GM18507 (cell line): ENCODE results near the gene PTPRF.
A peak's percentile ranks its signal among the peaks of the same experiment; 100 is the strongest.
"Not testable (repeated sequence)": the region's sequence is repeated elsewhere in the genome, so short reads cannot be mapped to it uniquely, and the experiment has no call there.

Experiments
- DNase-seq: peaks from one replicate; pipeline ENCODE4 v3.0.0; 2011; ENCODE audit warnings: low read depth; ENCODE audit not compliant: insufficient read length; ENCODE audit errors: extremely low spot score
- FAIRE-seq: peaks from 2 replicates; lab custom pipeline; 2011; peaks lifted over from hg19 to GRCh38; lab: Jason Lieb, UNC

The PTPRF gene

DNA sequence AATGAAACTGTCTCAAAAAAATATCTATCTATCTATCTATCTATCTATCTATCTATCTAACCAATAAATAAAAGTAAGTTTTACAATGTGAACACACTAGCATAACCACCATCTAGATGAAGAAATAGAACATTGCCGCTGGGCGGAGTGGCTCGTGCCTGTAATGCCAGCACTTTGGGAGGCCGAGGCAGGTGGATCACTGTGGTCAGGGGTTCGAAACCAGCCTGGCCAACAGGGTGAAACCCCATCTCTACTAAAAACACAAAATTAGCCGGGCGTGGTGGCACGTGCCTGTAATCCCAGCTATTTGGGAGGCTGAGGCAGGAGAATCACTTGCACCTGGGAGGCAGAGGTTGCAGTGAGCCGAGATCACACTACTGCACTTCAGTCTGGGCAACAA lies 116.6 kb downstream of the PTPRF start:
- FAIRE-seq, DNase-seq: not testable (repeated sequence)

DNA sequence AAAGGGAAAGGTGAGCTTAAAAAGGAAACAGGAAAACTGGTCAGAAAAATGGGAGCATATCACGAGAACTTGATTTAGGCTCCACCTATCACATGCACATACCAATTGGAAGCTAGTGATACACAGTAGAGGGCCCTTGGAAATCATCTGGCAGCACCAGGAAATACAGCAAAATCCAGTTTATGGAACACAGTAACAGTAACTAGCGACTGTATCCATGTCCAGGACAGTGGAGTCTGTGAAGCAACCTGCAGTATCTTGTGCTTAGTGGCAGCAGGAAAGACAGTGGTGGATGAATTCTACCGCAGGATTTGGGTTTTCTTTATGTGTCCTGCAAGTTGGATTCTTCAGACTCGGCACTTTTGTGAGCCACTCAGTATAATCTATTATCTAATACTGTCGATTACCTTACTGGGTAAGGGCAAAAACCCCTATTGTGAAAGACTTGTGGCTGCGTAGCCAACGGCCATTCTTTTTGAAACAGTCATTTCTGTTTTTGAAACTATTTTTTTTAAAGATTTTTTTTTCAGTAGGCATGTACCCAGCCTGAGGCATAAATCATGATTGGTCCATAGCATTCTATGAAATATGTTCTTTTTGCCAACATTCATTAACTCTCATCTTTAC lies 117.7 kb downstream of the PTPRF start:
- FAIRE-seq (no peak), DNase-seq (no peak)

DNA sequence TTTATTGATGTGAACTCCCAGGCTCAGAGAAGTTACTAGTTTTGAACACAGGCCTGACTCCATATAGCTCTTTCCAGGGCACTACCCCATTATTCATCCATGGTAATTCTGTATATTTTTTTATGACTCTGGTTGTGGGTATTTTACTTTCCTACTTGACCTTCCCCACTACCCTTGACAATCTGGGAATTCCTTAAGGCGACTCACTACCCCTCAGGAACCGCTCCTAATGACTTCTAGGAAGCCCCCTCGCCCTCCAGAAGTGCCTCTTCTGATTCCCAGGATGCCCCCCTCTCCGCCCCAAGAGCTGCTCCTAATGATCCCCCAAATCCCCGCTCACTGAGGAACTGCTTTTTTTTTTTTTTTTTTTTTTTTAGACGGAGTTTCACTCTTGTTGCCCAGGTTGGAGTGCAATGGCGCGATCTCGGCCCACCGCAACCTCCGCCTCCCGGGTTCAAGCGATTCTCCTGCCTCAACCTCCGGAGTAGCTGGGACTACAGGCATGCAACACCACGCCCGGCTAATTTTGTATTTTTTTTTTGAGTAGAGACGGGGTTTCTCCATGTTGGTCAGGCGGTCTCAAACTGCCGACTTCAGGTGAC lies 118.3 kb downstream of the PTPRF start:
- no peak for DNase-seq
- FAIRE-seq, result no peak

DNA sequence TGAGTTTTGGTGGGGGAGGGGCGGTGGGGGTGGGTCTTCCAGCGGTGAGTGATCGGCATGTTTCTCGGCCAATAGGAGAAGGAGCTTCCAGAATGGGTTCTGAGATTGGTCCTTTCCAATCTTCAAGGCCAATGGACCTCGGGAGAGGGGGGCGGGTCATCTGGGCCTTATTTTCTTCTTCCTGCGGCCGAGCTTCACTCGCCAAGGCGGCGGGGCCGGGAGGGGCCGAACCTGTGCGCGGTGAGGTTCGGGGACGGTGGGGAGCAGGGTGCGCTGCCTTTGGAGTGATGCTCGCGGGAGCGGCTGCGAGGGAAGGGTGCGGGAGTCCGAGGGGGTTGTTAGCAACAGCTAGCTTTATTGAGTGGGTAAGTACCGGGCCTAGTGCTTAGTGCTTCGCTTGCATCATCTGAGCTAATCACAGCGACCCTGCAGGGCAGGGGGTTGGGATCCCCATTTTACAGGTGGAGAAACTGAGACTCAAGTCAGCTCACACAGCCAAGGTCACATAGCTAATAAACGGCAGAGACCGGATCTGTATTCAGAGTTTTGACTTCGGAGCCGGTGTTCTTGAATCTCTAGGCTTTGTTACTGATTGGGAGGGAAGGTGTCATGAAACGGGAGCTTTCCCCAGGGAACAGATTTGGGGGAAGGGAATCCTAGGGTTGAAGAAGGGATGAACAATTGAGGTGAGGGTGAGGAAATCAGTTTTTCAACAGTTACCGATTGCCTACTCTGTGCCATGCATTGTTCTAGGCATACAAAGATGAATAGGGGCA lies 119.8 kb downstream of the PTPRF start:
- DNase-seq (peak; percentile 97), FAIRE-seq (no peak)

DNA sequence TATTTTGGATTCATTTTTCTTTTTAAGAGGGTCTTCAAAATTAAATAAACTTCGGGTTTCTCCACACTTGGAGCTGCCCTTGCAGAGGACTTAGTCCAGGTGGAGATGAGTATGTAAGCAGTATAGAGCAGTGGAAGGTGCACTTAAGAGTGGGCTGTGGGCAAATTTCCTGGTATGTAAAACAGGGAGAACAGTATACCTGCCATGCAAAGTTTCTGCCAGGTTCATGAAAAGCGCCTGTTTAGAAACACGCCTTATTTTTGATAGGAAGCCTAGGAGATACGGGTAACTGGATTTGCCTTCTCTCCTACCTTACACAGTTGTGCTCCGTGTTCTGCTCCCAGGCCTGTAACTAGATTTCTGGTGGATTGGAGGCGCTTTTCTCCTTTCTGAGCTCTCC lies 120.5 kb downstream of the PTPRF start:
- FAIRE-seq (no peak), DNase-seq (no peak)

DNA sequence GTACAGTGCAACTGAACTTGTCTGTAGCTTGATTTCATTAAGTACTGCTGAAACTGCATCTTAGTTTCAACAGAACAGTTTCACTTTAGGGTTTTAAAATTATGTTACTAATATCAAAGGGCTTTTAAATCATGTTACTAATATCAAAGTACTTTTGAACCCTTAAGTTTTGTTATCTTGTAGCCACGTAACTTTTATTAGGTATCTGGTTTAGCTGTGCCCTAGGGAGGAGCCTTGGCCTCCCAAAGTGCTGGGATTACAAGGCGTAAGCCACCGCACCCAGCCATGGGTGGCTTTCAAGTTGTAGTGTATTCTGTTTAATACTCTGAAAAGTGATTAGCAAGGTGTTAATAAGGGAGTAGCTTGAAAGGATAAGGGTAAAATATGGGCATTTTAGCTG lies 121.2 kb downstream of the PTPRF start:
- DNase-seq (no peak), FAIRE-seq (no peak)

DNA sequence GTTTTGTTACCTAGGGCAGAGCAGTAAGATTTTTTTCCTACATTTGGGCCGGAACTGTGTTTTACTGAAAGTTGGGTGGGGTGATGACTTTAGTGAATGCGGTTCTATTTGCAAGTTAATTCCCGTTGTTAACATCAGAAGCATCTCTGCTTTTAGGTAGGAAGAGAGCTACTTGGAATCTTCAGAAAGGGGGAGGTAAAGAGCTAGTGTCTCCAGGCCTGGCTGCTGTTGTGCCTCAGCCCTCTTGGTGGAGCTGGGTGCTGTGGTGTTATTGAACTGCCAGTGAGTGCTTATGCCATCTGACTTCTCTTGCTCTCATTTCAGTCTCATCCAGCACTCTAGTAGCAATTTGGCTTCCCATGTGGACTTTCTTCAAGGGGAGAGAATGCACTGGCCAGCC lies 122.7 kb downstream of the PTPRF start:
- no peak for DNase-seq

DNA sequence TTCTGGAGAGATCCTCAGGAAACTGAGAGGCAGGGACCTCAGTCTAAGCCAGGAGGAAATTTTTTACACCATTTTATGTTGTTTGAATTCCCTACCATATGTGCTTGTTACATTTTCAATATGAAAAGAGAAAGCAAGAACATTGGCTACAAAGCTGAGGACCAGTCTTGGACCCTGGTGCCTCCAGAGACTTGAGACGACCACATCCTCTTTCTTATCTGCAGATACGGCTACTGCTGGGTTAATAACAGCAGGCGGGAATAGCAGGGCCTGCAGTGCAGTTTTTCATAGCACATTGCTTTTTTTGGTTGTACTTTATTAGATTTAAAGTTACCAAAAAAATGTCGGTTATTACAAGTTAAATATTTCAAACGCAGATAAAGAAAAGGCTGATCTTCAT lies 123.2 kb downstream of the PTPRF start:
- FAIRE-seq, result peak; percentile 87
- no peak for DNase-seq

More for the DNA sequence above, 122.7 kb downstream of the PTPRF start:
- peak; percentile 38 for FAIRE-seq

DNA sequence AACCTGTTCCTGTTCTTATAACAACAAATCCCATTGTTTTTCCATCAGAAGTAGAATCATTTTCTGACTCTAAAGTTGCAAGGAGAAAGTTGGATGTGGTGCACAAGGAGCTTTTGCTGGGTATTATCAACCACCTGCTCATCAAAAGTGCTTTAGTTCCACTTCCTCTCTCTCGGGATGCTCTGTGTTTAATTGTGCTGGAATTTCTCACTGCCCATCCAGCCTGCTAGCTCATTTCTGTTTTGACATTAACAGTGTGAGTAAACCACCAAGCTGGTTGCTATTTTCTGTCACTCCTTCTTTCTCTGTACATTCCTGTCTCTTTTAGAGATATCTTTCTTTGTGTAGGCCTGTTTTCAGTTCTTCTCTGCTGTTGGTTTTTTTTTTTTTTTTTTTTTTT lies 125.3 kb downstream of the PTPRF start:
- FAIRE-seq (no peak), DNase-seq (no peak)

DNA sequence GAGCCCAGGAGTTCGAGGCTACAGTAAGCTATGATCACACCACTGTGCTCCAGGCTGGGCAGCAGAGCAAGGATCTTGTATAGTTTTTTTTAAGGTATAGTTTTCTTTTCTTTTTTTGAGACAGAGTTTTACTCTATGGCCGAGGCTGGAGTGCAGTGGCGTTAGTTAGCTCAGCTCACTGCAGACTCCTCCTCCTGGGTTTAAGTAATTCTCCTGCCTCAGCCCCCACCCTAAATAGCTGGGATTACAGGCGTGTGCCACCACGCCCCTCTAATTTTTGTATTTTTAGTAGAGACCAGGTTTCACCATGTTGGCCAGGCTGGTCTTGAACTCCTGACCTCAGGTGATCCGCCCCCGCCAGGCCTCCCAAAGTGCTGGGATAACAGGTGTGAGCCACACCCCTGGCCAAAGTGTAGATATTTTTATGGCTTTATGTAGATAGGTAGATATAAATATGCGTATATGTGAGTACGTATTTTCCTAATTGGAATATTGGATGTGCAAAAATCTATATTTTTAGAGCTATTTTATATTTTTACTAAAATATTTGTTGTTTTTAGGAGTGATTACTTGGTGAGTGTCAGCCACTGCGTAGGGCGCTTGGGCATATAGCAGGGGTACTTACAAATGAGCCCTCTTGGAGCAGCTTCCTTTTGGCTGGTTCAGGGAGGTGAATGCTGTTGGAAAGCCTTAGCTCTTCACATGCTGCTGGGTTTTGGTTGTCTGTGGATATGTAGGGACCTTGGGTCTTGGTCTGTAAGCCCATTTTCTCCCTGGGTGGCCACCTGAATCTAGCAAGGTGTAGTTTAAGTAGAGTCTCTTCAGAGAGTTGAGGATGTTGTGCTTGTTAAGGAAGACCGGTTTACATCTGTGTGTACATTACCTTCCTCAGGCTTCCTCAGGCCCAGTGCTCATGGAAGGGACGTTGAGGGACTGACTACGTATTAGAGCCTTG lies 128.8 kb downstream of the PTPRF start:
- DNase-seq (no peak), FAIRE-seq (no peak)

DNA sequence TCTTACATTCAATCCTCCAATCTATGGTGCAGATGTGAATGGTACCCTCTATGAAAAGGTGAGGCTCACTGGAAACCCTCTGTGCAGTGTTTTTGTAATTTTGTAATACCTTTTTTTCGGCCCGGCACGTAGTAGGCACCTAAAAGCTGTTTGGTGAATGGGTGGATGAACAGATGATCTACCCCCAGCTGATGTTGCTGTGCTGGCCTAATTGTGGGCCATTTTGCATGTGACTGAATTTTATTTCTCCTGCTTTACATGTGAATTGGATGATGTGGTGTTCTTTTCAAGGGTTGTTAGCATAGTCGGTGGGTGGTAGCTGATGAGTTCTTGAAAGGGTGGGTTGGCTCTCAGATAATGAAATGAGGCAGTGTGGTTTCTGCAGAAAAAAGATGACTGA lies 129.7 kb downstream of the PTPRF start:
- DNase-seq (no peak), FAIRE-seq (no peak)

DNA sequence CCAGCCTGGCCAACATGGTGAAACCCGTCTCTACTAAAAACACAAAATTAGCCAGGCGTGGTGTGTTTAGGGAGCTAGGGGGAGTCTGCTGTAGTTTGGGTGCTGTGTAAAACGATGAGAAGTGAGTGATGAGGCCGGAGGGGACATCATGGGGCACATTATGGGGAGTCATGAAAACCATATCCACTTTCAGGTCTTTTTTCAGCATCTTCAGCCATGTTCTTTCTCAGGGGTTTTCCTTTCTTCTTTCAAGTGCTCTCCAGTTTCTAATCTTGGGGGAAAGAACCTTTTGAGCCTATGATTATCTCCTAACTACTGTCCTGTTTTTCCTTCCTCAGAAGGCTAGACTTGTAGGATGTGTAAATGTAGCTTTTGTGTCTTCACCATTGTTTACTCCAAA lies 133.7 kb downstream of the PTPRF start:
- DNase-seq, result no peak
- no peak for FAIRE-seq

DNA sequence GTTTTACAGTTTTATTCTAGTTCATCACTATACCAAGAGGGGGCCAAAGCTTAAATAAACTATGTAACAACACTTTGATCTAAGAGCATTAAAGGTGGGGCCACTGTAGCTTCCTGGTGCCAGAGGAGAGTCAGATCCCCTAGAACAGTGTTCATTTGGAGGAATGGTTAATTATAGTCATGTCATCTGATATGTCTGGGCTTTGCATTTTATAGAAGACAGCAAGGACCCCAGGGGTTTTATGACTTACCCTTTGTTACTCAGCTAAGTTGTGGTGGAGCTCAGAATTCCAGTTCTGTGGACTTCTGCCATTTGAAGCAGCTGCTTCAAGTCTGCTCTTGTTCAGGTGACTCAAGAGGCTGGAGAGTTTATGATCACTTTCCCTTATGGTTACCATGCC lies 135.9 kb downstream of the PTPRF start:
- no peak for DNase-seq

DNA sequence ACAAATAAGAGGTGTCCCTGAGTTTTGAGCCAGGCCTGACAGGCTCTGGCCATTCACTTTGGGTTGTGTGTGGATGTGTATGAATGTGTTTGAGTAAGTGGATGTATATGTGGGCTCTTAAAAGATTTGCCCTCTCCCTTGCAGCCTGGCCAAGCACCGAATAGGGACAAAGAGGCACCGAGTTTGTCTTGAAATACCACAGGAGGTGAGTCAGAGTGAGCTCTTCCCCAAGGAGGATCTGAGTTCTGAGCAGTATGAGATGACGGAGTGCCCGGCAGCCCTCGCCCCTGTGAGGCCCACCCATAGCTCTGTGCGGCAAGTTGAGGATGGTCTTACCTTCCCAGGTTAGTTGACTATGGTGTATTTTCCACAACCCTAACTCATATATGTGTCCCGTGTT lies 138.3 kb downstream of the PTPRF start:
- FAIRE-seq, result no peak
- DNase-seq, result no peak

More for the DNA sequence above, 135.9 kb downstream of the PTPRF start:
- FAIRE-seq, result no peak

DNA sequence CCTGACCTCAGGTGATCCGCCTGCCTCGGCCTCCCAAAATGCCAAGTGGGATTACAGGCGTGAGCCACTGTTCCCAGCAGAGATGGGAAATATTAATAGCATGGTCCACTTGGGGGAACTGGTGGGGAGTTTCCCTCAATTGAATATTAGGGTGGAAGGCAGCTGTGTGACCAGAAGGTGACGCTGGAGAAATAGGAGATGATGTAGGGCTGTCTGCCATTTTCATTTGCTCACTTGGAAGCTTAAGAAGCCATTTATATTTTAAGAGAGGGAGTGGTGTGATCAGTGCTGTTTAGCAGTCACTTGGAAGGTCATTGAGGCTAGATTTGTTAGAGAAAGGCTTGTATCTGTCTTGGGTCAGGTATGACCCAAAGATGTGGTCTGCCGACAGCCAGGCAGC lies 139.2 kb downstream of the PTPRF start:
- FAIRE-seq (no peak), DNase-seq (no peak)

DNA sequence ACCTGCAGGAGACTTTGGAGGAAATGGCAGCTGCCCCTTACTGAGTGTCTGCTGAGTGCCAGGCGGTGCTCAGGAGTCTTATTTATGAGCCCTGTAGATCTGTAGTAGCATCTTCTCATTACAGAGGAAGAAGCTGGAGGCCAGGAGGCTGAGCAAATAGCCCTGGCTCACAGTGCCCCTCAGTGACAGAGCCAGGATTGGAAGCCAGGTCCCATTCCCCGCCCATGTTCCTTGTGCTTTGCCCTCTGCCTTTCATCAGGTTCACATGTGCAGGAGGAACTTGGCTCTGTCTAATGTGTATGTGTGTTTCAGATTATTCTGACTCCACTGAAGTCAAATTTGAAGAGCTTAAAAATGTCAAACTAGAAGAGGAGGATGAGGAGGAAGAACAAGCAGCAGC lies 140.5 kb downstream of the PTPRF start:
- FAIRE-seq (no peak), DNase-seq (no peak)

DNA sequence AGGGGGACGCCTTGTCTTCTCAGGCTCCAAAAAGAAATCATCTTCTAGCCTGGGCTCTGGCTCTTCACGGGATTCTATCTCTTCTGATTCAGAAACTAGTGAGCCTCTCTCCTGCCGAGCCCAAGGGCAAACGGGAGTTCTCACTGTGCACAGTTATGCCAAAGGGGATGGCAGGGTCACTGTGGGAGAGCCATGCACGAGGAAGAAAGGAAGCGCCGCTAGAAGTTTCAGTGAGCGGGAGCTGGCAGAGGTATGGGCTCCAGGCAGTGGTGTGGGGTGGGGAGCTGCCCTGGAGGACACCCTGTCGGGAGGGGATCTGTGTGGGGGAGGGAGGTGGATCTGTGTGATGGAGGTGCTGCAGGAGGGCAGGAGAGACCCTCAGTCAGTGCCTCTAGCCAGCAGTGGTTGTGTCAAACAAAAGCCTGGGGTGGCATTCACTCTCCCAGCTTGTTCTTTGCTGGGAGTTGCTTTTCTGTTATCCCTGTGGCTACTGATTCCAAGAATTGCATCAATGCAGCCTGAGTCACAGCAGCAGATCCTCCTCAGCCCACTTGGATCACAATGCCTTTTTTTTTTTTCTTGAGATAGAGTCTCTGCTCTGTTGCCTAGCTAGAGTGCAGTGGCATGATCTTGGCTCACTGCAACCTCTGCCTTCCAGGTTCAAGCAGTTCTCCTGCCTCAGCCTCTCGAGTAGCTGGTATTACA lies 141.1 kb downstream of the PTPRF start:
- DNase-seq, result no peak

DNA sequence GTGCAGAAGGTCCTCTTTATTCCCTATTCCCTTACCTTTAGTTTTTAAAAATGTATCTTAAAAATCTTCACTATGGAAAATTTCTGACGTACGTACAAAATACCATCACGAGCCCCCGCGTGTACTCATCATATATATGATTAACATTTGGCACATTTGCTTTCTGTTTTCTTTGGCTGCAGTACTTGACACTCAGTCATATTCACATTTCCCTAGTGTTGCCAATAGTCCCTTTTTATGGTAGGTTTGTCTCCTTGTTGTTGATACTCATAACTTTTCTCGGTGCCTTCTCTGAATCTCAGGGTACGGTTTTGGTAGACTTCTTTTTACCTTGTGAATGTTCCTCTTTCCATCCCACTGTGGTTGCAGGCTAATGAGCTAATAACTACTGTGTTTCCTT lies 142.6 kb downstream of the PTPRF start:
- DNase-seq (no peak), FAIRE-seq (no peak)

More for the DNA sequence above, 141.1 kb downstream of the PTPRF start:
- FAIRE-seq, result no peak
